Inflammatory macrophage treated with lipopolysaccharide for 4 hours (primary cell): ENCODE results near the gene PPIP5K2.
"Not testable (repeated sequence)": the region's sequence is repeated elsewhere in the genome, so short reads cannot be mapped to it uniquely, and the experiment has no call there.

Experiments
- DNase-seq: peaks from one replicate; pipeline ENCODE4 v3.0.0-alpha.2; 2020

Gene PPIP5K2

DNA sequence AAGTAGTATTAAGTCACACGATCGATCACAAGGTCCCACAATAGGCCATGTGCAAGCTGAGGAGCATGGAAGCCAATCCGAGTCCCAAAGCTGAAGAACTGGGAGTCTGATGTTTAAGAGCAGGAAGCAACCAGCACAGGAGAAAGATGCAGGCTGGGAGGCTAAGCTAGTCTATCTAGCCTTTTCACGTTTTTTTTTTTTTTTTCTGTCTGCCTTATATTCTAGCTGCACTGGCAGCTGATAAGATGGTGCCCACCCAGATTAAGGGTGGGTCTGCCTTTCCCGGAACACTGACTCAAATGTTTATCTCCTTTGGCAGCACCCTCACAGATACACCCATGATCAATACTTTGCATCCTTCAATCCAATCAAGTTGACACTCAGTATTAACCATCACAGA is 6.5 kb downstream of the PPIP5K2 start:
- DNase-seq, result no peak

DNA sequence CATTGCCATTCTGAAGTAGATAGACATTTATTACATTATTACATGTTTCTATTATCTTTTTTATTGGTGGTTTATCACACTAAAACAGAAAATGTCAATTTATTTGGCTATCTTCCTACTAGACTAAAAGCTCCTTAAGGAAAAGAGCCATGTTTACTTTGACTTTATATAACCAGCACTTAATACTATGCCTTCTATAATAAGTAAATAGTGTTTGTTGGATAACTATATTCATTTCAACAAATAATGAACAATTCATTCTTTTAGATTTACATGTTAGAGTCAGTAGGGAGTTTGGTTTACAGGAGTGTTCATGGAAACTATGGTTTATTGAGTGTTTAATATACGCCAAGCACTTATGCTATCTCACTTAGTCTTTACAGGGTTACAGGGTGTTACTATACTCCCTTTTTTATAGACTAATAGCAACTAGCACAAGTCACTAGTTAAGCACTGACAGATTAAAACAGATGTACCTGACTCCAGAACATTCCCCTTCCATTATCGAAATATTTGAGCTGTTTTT is 7.3 kb downstream of the PPIP5K2 start:
- DNase-seq, result no peak

DNA sequence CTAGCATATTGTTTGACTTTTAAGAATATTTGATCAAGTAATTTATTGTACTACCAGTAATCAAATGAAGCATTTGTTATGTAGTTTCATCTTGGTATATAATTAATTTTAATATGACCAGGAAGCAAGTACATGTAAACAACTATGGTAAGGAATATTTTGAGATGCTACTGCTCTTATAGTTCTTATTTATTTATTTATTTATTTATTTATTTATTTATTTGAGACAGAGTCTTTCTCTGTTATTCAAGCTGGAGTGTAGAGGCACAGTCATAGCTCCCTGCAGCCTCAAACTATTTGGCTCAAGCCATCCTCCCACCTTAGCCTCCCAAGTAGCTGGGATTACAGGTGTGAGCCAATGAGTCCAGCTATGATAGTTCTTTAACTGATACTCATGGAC is 8.1 kb downstream of the PPIP5K2 start:
- no peak for DNase-seq

DNA sequence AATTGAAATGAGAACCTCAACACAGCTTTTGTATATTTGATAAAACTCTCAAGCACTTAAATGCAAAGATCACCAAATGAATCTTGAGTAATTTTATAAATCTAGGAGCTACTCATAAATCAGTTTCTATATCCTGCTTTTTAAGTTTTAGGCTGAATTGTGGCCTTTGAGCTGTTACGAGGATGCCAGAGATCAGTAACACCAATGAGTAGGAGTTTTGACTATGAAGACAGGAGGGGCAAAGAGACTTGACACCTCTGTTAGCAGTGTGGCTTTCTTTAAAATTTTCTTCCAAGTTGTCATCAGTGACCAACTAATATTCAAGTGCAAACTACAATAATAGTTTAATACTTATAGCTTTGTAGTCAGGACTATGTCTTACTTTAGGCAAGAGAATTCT is 12.6 kb downstream of the PPIP5K2 start:
- no peak for DNase-seq

DNA sequence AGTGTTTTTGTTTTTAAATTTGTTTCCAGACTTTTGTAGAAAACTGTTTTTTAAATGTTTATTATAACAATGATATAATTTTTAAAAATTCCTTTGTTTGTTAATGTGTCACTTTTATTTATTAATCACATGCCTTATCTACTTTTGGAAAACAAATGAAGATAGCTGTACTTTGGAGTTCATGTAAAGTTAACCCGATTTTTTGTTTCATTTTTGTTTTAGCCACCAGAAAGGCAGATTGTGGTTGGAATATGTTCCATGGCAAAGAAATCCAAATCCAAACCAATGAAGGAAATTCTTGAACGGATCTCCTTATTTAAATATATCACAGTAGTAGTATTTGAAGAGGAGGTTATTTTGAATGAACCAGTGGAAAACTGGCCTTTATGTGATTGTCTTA is 13.1 kb downstream of the PPIP5K2 start:
- no peak for DNase-seq

DNA sequence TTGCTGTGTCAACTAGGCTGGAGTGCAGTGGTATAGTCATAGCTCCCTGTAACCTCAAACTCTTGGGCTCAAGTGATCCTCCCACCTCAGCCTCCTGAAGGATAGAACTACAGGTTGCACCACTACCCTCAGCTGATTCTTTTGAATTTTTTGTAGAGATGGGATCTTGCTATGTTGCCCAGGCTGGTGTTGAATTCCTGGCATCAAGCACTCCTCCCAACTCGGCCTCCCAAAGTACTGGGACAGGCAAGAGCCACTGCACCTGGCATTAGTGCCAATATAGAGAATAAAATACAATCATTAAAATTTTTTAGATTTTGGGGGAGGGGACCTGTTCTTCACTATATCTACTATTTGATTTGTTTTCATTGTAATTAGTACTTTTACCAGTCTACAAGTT is 15.4 kb downstream of the PPIP5K2 start:
- no peak for DNase-seq

DNA sequence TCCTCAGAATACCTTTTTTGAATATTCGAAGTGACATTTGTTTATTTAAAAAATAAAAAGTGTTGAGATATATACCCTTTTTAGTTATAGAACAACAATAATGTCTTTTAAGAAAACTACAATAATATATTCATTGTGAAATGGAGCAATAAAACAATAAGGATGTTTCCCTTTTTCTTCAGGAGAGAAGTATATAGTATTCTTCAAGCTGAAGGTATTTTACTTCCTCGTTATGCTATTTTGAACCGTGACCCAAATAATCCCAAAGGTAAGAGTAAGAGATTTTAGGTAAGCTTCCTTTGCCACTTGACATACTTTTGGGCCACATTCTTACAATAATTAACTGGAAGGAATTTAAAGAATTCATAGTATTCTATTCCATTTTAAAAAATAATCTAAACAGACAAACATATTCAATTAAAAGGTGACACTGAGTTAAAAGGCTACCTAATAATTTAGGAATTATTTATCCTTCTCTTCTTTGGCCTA is 18.1 kb downstream of the PPIP5K2 start:
- no peak for DNase-seq

DNA sequence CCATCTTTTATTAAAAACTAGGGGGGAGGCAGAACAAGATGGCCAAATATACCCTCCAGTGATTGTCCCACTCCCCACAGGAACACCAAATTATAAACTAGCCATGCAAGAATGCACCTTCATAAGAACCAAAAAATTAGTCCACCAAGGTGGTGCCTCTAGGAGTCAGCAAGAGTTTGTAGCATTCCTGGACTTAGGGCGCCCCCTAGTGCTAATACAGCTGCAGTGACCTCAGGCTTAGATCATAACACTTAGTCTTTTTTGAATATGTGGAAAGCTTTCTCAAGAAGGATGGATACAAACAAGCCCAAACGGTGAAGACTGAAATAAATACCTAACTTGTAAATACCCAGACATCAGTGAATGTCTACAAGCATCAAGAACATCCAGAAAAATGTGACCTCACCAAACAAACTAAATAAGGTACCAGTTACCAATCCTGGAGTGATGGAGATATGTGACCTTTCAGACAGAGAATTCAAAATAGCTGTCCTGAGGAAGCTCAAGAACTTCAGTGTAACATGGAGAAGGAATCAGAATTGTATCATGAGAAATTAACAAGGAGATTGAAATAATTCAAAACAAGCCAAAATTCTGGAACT is 19.3 kb downstream of the PPIP5K2 start:
- DNase-seq, result peak; percentile 74

DNA sequence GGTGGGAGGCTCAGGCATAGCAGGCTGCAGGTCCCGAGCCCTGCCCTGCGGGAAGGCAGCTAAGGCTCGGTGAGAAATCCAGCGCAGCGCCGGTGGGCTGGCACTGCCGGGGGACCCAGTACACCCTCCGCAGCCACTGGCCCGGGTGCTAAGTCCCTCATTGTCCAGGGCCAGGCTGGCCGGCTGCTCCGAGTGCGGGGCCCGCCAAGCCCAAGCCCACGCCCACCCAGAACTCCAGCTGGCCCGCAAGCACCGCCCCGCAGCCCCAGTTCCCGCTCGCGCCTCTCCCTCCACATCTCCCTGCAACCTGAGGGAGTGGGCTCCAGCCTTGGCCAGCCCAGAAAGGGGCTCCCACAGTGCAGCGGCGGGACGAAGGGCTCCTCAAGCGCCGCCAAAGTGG is 22.0 kb downstream of the PPIP5K2 start:
- not testable (repeated sequence) for DNase-seq

DNA sequence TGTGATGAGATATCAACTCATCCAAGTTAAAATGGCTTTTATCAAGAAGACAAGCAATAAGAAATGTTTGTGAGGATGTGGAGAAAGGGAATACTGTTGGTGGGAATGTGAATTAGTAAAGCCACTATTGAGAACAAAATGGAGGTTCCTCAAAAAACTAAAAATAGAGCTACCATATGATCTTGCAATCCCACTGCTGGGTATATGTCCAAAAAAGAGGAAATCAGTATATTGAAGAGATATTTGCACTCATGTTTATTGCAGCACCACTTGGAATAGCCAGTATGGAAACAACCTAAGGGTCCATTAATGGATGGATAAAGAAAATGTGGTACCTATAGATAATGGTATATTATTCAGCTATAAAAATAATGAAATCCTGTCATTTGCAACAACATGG is 25.1 kb downstream of the PPIP5K2 start:
- peak; percentile 29 for DNase-seq

DNA sequence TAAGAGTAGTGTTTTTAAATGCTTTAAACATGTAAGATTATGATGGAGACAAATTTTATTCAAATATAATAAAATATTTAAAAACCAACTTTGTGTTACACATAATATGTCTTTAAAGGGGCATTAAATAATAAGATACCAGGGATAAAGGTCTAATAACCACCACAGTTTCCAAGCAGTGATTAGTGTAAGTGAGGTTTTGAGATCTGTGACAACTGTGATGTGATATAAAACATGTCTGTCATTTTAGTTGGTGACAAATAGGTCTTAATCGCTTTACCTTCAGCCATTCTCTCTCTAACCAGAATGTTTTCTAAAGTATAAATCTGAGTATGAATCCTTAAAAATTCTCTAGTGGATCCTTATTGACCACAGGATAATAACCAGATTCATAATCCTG is 28.1 kb downstream of the PPIP5K2 start:
- DNase-seq, result no peak

DNA sequence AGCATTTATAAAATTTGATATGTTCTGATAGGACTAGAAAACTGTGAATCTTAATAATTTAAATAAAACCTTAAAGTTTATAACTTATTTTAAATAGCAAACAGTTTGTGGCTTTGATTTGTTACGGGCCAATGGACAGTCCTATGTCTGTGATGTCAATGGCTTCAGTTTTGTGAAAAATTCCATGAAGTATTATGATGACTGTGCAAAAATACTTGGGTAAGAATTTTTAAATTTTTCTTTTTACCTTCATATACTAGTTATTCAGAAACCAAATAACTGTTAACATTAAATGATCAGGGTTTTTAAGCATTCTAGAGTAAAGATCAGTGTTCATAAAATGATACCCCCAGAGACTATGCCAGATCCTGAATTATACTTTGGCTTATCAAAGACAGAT is 31.1 kb downstream of the PPIP5K2 start:
- DNase-seq, result no peak

DNA sequence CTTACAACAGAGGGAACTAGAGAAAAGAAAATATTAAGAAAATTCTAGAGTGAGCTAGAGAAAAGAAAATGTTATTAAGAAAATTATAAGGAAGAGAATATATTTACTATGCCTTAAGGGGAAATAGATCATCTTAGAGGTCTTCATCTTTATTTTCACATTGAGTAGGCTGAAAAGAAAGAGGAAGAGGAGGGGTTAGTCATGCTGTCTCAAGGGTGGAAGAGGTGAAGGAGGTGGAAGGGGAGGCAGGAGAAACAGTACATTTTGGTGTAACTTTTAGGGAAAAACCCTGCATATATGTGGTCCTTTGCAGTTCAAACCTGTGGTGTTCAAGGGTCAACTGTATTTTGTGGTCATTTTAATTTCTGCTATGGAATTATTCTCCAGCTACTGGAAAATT is 46.6 kb downstream of the PPIP5K2 start:
- DNase-seq, result peak; percentile 72

DNA sequence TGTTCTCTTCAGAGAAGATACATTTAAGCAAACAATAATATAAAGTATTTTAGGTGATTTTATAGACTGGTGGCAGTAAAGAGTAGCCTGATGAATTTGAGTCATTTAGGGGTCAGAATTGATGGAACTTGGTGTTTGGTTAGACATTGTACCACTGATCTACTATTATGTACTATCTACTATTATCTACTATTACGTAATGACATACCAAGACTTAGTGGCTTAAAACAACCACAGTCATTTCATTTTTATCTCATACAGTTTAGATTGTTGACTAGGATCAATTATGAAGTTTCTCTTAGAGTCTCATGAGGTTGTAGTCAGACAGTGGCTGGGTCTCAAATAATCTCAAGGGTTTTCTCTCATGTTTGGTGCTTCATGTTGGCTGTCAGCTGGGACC is 54.0 kb downstream of the PPIP5K2 start:
- no peak for DNase-seq

DNA sequence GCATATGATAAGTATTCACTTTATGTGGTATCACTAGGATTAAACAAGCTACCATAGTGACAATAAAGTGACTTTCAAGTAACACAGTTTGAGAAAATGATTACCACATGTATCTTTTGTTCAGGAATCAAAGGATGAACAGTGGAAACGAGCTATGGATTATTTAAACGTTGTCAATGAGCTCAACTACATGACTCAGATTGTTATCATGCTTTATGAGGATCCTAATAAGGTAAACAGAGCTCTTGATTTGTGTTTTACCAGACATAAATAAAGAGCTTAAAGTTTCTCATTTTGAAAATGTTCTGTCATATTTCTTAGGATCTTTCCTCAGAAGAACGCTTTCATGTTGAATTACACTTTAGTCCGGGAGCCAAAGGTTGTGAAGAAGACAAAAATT is 57.4 kb downstream of the PPIP5K2 start:
- no peak for DNase-seq

DNA sequence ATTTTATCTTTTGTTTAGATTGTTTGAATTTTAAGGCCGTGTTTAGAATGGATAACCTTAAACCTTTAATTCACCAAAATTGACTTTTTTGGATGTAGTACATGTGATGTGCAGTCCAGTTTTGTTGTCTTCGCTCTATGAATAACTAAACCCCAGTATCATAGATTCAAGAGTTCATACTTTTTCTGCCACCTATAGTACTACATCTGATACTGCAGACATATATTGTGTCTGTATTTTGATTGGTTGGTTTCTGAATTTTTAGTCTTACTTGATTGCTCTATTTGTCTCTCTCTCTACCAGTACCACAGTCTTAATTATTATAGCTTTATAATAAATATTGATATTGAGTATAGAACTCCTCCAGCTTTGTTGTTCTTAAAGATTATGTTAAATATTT is 58.1 kb downstream of the PPIP5K2 start:
- no peak for DNase-seq

DNA sequence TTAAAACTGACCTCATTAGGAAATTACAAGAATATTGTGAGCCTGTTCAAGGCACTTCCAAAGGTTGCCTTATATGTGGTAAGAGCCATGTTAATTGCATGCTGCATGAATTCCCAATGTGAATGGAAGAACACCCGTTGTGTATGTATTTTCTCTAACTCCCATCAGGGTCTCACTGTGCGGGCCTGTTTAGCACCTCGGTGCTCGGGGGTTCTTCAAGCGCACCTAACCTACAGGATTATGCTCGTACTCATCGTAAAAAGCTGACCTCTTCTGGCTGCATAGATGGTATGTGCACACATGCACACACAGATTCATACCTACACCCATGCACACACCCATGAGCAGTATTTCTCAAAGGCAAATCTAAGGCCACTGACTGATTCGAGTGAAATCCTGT is 66.1 kb downstream of the PPIP5K2 start:
- no peak for DNase-seq

DNA sequence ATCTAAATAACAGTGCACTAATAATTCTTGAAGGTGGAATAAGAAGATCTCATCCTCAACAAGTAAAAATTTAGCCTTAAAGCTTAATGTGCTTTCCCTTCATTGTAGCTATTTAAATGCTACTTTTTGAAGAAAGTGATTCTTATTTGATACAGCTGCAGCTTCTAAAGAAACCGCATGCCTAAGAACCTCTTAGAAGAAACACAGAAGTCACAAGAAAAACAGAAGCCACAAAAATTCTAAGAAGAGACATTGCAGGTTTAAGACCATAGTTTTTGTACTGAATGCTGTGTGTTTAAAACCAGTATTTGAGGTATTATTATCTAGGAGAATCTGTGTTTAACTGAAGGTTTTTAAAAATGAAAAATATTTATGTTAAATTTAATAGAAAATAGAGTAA is 68.3 kb downstream of the PPIP5K2 start:
- DNase-seq, result no peak

DNA sequence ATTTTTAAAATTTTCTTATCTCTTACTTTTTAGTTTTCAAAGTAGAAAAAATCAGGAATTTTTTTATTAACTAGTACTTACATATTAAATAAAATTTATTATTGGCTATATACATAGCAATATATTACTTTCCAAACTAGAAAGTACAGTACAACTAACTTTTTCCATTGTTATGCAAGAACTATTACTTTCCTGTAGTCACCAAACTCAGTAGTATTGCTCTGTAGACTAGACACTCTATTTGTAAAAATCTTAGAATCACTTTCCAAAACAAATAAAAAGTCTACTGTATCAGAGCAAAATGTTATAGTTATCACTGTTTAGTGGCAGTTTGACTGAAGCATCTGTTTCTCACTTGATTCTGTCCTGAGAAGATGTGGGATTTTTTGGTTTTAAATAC is 83.1 kb downstream of the PPIP5K2 start:
- peak; percentile 15 for DNase-seq

DNA sequence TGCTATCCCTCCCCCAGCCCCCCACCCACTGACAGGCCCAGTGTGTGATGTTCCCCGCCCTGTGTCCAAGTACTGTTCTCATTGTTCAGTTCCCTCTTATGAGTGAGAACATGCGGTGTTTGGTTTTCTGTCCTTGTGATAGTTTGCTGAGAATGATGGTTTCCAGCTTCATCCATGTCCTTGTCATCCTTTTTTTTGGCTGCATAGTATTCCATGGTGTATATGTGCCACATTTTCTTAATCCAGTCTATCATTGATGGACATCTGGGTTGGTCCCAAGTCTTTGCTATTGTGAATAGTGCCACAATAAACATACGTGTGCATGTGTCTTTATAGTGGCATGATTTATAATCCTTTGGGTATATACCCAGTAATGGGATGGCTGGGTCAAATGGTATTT is 84.9 kb downstream of the PPIP5K2 start:
- not testable (repeated sequence) for DNase-seq

DNA sequence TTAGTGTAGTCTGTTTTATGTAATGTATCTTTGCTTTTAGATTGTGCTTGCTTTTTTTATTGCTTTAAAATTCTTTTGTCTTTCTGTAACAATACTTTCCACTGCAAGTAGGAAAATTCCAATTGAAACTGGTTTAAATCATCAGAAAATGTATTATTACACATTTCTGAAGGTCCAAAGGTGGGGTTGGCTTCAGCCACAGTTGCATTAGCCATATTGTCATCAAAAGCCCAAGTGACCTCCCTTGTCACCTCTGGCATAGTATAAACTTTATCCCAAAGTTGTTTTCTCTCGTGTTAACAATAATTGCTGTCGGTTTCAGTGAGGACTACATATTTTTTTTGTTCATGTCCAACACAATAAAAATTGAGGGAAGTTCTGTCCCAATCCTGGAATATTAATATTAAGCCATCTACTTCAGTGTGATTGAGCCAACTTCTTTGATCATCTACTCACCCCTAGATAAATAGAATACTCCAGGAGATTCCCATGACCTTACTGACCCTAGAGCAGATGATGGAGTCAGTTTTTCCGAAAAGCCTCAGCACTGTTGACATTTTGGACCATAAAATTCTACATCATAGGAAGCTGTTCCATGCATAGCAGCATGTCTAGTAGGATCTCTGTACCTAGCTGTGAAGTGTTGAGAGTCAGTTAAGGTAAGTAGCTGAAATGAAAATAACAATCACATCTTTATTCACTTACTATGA is 86.0 kb downstream of the PPIP5K2 start:
- no peak for DNase-seq

DNA sequence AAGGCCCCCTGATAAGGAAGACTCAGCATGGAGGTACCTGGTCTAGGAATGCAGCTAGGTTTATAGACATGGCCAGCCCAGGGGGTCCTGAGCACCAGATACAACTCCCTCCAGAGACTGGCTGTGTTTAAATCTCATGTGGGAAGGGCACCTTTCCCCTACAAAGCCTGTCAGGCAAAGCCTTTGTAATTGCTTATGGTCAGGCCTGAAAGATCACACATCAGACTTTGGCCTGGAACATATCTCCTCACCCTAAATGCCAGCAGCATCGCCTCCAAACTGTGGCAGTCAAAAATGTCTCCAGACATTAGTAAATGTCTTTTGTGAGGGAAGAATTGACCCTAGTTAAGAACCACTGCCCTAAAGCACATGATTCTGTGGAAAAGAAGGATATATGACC is 86.9 kb downstream of the PPIP5K2 start:
- DNase-seq, result no peak

DNA sequence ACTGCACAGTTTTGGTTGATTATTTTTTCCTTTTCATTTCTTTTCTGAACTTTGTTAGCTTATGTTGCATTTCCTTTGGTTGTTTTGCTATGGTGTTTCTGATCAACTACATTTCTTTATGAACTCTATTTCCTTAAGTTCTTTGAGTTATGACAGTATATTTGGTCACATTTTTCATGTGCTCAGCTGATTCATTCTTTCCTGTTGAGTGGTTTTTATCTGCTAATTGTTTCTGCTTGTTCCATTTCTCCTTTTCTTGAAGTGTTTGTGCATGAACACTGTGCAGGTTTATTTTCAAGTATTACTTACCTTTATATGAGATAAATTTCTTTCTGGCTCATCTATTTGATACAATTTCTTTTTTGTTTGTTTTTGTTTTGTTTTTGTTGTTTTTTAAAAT is 87.6 kb downstream of the PPIP5K2 start:
- peak; percentile 61 for DNase-seq

DNA sequence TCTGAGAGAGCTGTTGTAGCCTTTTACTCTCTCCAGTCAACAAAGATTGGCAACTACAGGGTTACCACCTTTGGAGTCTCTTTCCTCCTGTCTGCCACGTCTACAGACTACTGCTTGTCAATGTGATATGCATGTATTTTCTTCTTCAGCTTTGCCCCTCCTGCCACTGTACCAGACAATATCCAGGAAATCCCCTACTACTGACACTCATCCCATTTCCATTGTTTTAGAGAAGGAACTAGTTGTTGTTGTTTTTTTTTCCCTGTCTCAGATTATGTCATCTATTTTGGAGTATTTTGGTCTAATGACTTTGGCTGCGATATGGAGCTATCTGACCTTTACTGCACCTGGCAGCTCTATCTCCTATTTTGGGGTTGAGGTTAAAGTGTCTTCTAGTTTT is 88.4 kb downstream of the PPIP5K2 start:
- no peak for DNase-seq

DNA sequence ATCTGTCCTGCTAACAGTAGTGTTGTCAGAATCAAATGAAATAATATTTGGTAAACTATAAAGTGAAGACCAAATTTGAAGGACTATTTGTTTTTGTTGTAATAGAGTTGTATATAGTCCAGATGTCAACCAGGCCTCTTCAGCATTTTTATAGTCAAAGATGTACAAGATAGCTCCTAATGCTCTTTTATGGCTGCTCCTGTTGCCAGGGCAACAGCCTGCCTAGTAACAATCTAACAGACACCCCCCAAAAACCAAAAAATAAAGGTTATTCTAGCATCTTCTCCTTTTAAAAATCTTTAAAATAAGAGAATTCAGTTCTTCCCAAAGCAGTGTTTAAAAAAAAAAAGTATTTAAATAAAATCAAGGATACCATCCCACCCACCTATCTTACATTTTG is 89.0 kb downstream of the PPIP5K2 start:
- no peak for DNase-seq
